ENCODE results near the gene KLHDC3.
"Not testable (repeated sequence)": the region's sequence is repeated elsewhere in the genome, so short reads cannot be mapped to it uniquely, and the experiment has no call there.

The KLHDC3 gene

DNA sequence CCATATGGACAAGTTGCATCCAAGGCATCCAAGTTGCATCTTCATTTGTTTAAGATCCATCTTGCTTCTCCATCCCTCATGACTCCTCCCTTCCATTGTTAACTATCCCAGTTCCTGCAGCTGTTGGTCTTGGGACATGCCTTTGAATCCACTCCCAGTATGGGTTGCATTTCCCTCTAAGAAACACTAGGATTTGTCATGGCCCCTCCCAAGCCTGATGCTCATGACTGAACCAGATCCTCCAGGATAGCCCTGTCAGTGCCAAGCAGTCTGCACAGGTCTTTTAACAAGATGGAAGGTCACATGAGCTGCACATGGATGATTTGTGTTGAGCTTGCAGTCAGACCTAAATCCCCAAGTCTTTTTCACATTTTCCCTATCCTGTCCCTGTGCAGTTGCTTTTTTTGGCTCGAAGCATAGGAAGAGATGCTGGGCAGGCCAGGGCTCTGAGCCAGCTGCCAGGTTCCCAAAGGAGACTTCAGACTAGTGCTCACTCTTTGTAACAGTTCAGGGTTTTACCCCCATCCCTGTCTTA lies 25.5 kb upstream of the KLHDC3 start:
- DNase-seq (ENCODE audit: low read depth in 2 of 2), result no peak

DNA sequence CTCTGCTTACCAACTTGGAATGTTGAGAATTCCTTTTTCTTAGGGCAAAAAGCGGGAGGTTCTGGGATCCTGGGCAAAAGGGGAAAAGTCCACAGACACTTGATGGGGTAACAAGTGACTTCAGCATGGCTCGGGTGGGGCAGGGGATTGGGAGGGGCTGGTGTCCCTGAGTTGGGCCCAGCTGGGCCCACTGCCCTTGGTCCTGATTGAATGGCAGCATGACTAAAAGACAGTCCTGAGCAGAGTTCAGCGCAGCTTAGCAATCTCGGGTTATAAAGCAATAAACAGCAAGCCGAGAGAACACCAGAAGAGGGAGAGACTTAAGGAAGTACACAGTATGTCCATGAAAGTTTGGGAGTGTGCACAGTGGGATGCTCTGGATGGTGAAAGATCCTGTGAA lies 24.1 kb upstream of the KLHDC3 start:
- DNase-seq (ENCODE audit: low read depth in 2 of 2), result no peak

DNA sequence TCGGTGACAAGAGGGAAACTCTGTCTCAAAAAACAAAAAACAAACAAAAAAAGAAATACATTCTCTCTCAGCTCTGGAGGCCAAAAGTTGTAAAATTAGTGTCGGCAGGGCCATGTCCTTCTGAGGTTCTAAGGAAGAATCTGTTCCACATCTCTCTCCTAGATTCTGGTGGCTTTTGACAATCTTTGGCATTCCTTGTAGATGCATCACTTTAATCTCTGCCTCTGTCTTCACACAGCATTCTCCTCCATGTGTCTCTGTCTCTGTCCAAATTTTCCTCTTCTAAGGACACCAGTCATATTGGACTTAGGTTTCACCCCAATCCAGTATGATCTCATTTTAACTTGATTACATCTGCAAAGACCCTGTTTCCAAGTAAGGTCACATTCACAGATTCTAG lies 20.6 kb upstream of the KLHDC3 start:
- no peak for DNase-seq (ENCODE audit: low read depth in 2 of 2)

DNA sequence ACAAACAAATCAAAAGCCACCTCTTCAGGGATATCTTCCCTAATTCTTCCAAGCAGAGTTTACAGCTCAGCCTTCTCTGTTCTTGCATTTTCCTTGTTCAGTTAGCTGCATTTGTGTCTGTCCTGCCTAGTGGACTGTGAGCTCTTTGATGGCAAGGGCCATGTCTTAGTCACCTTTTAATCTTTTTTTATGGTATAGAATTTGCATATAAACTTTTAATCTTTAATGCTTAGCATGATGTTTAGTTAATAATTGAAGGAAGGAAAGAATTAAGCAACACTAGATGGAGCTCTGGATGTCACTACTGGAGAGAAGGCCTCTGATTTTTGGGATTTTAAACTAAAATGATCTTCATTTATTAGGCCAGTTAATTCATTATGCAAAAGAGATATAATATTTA lies 17.5 kb upstream of the KLHDC3 start:
- DNase-seq (ENCODE audit: low read depth in 2 of 2), result no peak

DNA sequence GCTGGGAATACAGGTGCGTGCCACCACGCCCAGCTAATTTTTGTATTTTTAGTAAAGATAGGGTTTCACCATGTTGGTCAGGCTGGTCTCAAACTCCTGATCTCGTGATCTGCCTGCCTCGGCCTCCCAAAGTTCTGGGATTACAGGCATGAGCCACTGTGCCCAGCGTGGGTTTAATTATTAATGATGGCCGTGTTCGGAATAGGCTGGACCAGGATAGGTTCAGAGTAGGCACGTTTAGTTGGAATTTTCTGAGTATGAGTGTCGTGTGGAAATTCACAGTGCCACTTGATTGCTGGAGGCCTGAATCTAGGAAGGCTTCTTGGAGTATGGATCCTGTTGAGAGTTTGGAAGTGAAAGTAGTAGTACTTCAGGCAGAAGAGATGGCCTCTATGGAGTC lies 15.8 kb upstream of the KLHDC3 start:
- not testable (repeated sequence) for DNase-seq (ENCODE audit: low read depth in 2 of 2)

DNA sequence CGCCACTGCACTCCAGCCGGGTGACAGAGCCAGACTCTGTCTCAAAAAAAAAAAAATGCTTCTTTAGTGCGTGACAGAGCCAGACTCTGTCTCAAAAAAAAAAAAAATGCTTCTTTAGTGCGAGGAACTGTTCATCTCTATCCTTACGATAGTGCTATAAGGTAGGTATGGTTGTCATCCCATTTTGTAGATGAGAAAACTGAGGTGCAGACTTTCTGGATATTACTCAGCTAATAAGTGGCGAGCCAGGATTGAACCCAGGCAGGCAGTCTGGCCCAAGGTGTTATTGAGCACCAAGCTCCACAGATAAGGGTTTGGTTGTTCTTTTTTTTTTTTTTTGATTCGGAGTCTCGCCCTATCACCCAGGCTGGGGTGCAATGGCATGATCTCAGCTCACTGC lies 12.2 kb upstream of the KLHDC3 start:
- no peak for DNase-seq (ENCODE audit: low read depth in 2 of 2)

DNA sequence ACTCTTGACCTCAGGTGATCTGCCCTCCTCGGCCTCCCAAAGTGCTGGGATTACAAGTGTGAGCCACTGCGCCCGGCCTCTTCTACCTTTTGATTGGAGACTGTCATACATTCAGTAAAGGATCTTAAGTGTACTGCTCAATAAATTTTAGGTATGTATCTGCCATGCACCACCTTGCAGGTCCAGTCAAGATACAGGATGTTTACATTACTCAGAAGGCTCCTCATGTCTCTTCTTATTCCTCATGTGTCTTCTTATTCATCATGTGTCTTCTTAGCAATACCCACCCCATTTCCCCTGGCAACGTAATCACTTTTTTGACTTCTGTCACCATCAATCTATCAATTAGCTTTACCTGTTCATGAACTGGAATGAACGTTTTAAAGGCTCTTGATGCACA lies 8.2 kb upstream of the KLHDC3 start:
- DNase-seq (ENCODE audit: low read depth in 2 of 2), result no peak

DNA sequence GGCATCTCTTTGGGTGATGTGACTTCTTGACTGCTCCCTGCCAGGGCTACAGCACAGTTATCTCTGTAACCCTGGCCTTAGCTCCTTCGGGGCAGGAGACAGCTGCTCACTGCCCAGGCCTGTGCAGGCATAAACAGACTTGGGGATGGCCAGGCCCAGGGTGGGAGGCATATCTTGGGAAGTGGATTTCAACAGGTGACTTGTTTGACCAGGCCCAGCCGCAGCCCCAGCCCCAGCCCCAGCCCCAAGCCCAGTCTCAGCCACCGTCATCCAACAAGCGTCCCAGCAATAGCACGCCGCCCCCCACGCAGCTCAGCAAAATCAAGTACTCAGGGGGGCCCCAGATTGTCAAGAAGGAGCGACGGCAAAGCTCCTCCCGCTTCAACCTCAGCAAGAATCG lies 7.8 kb upstream of the KLHDC3 start:
- no peak for DNase-seq (ENCODE audit: low read depth in 2 of 2)

DNA sequence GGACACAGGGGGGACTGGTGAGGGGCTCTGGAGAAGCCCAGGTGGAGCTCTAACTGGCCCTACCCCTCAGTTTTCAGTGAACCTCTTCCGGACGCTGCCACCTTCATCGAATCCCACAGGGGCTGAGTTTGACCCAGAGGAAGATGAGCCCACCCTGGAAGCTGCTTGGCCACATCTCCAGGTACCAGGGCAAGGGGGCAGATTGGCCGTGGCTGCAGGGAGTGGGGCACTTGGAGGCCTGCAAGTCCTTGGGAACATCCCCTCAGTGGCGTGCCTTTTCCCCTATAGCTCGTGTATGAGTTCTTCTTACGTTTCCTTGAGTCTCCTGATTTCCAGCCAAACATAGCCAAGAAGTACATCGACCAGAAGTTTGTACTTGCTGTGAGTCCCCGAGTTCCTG lies 6.9 kb upstream of the KLHDC3 start:
- DNase-seq (ENCODE audit: low read depth in 2 of 2), result no peak

DNA sequence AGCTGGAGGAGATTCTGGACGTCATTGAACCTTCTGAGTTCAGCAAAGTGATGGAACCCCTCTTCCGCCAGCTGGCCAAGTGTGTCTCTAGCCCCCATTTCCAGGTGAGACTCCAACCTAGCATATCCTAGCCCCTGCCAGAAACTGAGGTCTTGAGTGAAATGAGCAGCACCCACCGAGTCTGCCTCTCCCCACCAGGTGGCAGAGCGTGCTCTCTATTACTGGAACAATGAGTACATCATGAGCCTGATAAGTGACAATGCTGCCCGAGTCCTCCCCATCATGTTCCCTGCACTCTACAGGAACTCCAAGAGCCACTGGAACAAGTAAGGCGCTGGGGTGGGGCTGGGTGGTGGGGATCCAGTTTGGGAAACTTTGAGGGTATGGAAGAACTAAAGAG lies 4.9 kb upstream of the KLHDC3 start:
- DNase-seq (ENCODE audit: low read depth in 2 of 2), result no peak

DNA sequence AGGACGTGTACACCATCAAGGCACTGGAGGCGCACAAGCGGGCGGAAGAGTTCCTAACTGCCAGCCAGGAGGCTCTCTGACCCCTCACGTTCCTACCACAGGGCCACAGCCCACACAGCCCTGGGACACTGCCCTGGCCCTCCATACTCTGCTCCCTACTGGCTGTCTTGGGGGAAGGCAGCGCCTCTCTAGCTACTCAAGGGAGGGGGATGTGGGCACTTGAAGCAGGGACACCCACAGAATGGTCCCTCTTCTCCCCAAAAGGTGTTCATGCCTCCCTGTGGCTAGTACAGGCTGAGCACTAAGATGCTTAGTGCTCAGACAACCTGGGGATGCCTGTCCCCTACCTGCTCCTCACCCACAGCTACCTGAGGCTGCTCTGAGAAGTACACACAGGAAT lies 2.8 kb upstream of the KLHDC3 start:
- DNase-seq (ENCODE audit: low read depth in 2 of 2), result no peak

DNA sequence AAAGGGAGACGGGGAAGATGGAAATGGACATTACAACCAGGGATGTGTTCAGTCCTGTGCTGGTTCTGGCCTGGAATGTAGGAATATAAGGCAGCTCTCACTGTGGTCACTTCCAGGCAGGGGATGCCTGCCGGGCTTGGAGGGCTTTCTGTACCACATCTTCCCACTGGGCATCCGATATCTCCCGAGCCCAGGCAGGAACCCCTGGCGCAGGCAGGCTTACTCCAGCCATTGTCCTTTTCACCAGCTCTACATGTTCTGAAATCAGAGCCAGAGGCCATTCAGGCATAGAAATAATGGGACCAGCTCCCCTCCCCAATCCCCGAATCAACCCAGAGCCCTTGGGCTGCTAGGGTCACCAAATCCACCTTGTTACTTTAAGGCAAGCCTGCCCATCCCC lies 1.7 kb upstream of the KLHDC3 start:
- DNase-seq (ENCODE audit: low read depth in 2 of 2), result no peak

DNA sequence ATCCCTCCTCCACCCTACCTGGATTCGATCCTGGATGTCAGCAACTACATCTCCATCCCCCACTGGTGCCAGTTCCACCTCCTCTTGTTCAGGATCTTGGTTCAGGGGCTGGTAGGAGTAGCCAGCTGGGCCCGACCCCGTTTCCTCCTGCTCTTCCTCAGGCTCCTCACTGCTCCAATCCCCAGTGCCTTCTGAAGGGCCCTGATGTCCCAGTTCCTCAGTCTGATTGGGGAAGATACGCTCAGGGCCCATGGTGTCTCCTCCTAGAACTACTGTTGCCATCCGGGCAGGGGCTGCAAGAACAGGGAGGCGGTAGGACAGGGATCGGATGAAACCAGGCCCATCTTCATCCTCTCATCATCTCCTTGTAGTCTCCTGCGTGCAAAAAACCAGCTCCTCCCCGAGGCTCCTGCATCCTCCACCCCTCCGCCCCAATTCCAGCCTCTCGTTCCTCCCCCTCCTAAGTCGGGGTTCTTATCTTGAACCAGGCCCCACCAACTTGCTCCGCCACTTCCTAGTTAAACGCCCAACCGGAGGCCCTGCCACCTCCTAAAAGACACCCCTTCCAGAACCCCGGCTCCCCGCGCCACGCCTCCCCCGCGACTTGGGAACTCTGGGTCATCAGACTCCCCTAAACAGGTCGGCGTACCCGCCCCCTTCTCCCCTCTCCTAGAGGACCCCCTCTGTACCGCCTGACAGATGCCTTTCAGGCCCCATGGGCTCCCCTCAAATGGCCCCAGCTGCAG lies 779 bp upstream of the KLHDC3 start:
- no peak for DNase-seq (ENCODE audit: low read depth in 2 of 2)

DNA sequence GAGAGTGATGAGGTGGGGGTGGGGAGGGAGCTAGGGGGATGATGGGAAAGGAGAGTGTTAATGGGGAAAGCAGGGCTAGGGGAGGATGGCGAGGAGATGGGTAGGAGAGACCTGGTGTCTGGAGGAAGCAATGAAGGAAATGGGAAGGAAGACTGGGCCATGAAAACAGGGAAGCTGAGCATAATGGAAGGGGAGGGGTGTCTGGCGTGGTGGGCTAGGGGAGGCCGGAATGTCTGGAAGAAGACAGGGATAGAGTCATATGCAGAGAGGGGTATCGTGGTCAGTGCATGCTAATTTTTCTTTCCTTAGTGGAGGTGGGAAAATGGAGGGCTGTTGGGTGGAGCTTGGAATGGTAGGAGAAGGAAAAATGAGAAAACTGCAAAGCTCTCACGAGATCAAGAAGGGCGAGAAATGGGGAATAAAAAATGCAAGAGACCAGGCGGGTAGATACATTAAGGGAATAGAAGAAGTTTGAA lies 423 bp downstream of the KLHDC3 start:
- DNase-seq (ENCODE audit: low read depth in 2 of 2), result no peak

DNA sequence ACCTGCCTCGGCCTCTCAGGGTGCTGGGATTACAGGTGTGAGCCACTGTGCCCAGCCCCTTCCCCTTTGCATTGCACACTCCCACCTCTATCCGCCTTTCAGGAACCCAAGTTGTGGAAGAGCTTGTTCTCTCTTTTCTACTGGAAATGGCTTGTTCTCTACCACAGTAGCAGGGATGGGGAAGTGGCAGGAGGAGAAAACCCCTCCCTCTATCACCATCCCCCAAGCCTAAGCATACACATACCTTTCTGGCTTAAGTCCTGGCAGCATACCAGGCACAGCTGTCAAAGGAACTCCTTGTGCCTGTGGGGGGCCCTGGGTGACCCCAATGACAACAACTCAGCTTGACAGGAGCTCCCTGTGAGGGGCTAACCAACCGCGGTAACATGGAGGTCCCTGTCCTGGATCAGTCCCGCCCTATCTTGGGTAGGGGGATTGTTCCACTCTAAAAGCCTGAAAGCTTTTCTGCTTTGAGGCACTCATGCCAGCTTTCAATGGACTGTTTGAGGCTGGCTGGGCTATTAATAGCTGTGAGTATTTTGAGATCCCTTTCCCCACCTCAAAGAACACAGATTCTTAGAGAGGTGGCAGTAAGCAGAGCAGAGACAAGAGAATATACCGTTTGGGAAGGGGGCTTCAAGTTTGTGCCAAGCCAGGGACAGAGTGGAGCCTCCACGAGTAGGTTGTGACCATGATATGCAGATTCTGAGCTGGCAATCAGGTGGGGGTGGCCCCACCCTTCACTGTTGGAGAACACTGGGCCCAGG lies 2.3 kb downstream of the KLHDC3 start:
- no peak for DNase-seq (ENCODE audit: low read depth in 2 of 2)

DNA sequence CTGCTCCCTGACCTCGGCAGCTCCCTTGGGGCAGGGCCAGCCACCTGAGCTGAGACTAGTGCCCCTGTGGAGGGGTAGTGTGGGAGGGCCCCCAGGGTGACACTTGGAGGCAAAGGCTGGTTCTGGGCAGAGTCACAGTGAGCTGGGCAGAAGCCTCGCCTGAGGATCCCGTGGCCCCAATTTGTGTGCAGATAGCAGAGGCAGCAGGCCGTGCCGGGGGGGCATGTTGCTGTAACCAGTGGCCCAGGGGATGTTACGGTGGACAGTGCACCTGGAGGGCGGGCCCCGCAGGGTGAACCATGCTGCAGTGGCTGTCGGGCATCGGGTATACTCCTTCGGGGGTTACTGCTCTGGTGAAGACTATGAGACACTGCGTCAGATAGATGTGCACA lies 2.9 kb downstream of the KLHDC3 start:
- DNase-seq (ENCODE audit: low read depth in 2 of 2), result no peak

DNA sequence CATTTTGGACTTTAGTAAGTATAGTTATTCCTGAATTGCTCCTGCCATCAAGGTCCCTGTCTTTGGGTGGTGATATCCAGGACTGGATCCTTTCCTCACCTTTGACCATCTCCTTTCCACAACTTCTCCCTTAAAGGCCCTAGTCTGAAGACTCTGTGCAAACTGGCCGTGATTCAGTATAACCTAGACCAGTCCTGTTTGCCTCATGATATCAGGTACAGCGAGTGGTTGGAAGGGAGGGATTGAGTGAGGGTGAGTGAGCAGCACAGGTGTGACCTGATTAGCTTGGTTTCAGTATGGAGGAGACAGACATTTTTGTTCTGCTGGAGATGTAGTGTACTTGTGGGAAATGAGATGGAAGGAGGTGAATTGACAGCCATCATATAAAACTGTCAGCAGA lies 5.1 kb downstream of the KLHDC3 start:
- DNase-seq (ENCODE audit: low read depth in 2 of 2), result no peak

DNA sequence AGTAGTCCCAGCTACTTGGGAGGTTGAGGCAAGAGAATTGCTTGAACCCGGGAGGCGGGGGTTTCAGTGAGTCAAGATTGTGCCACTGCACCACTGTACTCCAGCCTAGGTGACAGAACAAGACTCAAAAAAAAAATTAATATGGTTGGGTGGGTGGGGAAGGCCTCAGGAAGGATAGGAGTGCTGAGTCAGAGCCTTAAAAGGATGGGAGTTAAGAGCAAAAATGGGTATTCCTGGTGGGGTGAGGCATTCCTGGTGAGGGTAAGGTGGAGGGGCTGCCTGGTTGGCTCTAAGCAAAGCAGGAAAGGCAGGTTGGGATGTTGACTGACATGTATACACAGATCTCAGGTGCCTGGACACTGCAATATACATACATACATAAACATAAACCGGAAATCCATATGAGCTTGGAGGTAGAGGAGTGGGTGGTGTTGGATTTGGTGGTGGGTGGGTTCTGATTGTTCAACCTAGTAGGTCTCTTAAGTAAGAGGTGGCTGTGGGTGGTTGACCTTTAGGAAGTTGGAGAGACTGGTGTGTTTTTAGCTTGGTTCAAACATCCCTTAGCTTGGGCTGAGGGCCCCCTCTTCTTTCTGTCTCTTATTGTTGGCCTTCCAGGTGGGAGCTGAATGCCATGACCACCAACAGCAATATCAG lies 6.1 kb downstream of the KLHDC3 start:
- DNase-seq (ENCODE audit: low read depth in 2 of 2), result no peak

DNA sequence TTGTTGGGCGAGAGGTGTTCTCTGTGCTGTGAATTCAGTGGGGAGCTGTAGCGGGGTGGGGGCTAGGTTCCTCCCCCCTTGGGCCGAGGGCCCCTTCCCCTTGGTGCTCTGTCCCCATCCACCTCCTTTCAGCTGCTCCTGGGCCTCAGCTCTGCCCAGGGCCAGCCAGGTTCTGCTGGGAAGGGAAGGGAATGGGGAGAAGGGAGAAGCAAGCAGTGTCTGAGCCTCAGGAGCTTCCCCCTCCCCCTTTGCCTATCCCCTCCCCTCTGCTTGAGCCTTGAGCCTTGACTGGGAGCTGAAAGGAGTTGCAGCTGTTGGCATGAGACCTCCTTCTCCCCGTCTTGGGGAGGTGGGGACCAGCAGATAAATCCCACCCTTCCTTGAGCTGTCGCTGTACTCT lies 6.8 kb downstream of the KLHDC3 start:
- DNase-seq (ENCODE audit: low read depth in 2 of 2), result no peak

DNA sequence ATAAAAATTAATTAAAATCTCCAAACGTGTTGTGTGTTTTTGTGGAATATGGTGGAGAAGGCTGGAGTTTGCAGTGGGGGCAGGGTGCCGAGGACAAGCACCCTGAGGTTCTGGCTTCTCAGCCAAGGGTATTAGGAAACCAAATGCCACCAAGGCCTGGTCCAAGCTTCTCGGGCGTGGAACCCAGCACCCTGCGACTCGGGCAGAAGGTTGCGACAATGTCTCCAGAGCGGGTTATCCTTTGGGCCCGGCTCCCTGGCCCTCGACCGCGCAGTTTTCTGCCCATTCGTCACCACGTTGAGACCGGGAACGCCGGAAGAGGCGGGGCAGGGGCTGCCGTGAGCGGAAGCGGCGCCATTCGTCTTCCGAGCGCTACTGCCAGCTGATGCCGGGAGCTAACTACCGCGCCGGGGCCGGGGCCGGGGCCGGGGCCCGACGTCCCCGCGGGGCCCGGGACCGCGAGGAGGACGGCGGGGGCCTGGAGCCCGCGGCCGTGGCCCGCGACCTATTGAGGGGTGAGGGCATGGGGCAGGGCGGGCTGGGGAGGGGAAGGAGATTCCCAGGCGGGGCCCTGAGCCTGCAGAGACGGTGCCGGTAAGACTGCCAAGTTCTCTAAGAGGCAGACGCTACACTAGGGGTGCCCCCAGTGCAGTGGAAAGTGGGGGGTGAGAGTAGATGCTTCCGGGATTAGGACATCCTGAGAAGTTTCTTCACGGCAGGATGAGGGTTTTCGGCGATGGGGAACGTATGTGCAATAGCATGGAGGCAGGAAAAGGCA lies 7.4 kb downstream of the KLHDC3 start, which contains the start of gene RRP36:
Gene RRP36, plus strand, starts transcription at position 354 of the 778 bp plus-strand sequence. Its CDS starts 32 bp downstream, at position 386.
- DNase-seq (ENCODE audit: low read depth in 2 of 2), result peak; percentile 42 to 50

DNA sequence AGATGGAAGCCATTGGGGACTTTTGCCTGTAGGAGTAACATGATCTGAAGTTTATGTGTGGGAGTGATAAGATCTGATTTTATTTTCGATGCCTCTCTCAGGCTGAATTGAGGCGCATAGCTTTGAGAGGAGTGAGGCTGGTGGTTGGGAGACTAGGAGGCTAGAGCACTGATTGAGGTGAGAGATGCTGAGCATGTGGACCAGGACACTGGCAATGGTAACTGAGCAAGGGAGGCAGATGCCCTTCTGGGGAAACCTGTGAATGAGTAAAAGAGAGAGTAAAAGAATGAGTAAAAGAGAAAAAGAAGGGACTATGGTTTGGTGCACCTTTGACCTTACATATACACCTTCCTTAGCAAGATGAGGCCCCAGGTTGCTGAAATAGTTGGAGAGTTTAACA lies 10.4 kb downstream of the KLHDC3 start:
- DNase-seq (ENCODE audit: low read depth in 2 of 2), result no peak

DNA sequence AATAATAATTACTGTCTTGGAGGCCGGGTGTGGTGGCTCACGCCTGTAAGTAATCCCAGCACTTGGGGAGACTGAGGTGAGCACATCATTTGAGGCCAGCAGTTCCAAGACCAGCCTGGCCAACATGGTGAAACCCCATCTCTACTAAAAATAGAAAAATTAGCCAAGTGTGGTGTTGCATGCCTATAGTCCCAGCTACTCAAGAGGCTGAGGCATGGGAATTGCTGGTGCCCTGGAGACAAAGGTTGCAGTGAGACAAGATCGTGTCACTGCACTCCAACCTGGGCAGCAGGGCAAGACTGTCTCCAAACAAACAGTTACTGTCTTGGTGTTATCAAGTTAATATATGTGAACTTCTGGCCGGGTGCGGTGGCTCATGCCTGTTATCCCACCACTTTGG lies 12.3 kb downstream of the KLHDC3 start:
- no peak for DNase-seq (ENCODE audit: low read depth in 2 of 2)

Measured in stimulated activated CD8-positive, alpha-beta memory T cell treated with anti-CD3 and anti-CD28 coated beads, Interleukin-15, amount 100 ng/mL, for 4 hours (primary cell).